ENCODE results near the gene TAS2R38.

The TAS2R38 gene

GRCh38 chr7:141976524-141977245 is 3.1 kb upstream of the TAS2R38 start:
- in situ Hi-C loops (cut with MboI; ENCODE audit: low sequenced_read_pairs): no loop called here

DNA sequence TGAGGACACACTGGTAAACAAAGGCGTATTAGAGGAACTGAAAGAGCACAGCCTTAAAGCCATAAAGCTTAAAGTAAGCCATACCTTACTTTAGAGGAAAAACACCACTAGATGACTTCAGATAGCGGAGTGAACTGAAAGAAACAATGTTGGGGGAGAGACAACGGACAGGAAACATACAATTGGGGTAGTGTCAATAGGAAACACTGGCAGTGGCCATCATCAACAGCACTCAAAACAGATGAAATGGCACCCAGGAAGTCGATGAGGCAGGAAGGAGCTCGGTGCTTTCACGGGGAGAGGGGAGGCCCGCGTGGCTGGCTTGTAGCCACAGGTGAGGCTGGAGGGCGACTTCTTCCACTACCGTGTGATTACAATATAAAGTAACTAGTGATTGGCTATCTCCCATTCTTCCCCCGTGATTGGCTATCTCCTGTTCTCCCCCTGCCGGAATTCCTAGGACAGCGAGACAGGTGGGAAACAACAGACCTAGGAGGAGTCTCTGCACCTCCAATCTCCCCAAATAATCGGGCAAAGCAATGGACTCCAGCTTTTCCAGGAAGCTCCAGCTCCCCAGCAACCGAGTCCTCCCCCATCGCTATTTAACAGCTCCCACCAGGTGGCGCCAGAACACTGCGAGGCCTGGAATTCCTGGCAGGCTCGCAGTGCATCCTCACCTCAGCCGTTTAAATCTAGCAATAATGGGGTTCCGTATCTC is 2.4 kb upstream of the TAS2R38 start:
- in situ Hi-C loops (cut with MboI; ENCODE audit: low sequenced_read_pairs): no loop called here

DNA sequence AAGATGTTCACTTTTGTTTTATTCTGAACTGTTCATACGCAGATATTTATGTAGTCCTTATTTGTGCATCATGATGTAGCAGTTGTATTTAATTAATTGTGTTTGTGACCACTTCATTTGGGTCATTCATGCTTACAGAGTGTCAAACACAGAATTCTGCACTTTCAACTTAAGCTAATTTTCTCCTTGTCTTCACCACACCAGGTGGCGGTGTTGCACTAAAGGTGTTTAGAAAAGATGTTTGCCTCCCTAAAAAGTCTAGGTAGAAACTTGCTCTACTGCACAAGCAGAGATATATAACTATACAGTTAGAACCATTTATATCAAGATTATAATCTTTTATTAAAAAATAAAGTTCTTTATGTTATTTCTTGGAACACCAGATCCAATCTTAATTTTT is 1.3 kb upstream of the TAS2R38 start:
- in situ Hi-C loops (cut with MboI; ENCODE audit: low sequenced_read_pairs): loop anchor here (25.0 kb wide), 1 partner anchor 212 kb away; no protein-coding TSS in a partner anchor

DNA sequence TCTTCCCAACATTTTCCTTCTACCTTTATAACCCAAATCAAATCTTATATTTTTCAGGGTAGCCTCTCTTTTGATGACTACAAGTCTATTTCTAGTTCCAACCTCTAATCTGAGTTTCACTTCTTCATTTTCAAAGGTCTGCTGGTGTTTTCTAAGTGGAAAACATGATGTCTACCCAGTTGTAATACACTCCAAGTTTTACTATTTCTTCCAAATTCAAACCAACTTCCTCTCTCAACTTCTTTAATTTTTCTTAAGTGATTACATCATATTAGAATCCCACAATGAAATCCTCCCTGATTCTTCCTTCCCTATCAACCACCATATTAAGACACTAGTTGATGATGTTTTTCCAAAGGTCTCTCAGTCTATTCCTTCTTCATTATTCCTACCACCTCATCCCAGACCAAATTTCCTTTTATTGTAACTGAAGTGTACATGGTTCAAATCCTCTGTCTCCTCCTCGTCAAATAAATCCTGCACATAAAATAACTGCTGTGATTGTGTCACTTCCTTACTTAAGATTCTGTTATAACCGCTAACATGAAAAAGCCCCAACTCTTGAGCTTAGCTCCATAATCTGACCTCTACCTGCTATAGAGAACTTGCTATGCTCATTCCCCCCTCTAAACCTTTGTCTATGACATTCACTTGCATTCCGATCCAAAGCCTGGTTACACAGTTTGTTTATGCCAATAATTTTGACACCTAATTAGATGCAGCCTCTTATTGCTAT is 12.7 kb downstream of the TAS2R38 start:
- in situ Hi-C loops (cut with MboI; ENCODE audit: low sequenced_read_pairs): loop anchor here (25.0 kb wide), 1 partner anchor 226 kb away; no protein-coding TSS in a partner anchor

DNA sequence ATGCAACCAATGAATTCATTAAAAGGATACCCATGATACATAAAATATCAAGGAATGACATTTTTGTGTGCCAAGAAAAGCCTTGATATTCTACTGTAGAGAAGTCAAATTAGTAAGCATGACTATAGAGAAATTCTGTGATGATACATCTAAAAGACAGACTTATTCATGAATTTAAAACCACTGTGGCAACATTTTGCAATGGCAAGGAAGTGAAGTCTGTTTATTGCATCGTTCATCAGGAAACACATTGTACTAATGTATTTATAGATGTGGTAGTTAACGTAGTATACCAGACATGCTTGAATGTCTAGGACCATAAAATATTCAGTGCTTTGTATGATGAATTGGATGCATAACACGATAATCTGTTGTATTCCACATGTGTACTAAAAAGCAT is 17.5 kb downstream of the TAS2R38 start:
- in situ Hi-C loops (cut with MboI; ENCODE audit: low sequenced_read_pairs): loop anchor here (25.0 kb wide), 1 partner anchor 231 kb away; no protein-coding TSS in a partner anchor

- in situ Hi-C loops (cut with MboI; ENCODE audit: low sequenced_read_pairs): loop anchor here (25.0 kb wide), 1 partner anchor 233 kb away; no protein-coding TSS in a partner anchor
Observed at GRCh38 chr7:141954334-141954733, 19.2 kb downstream of the TAS2R38 start.

- in situ Hi-C loops (cut with MboI; ENCODE audit: low sequenced_read_pairs): loop anchor here (25.0 kb wide), 1 partner anchor 235 kb away; no protein-coding TSS in a partner anchor
Observed at GRCh38 chr7:141952461-141952860, 21.1 kb downstream of the TAS2R38 start.

GRCh38 chr7:141950806-141951205 is 22.8 kb downstream of the TAS2R38 start:
- in situ Hi-C loops (cut with MboI; ENCODE audit: low sequenced_read_pairs): loop anchor here (25.0 kb wide), 1 partner anchor 236 kb away; no protein-coding TSS in a partner anchor

DNA sequence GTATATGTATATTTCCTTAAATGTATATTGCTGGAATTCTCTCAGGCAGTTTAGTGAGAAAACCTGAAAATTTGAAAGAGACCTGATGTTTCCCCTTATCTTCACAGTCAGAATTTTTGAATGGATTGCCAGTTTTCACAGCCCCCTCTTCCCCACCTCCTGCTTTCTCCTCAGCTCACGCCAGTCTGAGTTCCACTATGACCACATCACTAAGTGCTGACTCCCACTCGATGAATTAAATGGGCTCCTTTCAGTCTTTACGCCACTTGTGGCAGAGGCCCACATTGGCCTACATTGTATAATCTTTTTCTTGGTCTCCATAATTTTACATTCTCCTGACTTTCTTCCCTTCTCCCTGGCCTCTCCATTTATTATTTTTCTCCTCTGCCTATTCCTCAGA is 23.7 kb downstream of the TAS2R38 start:
- in situ Hi-C loops (cut with MboI; ENCODE audit: low sequenced_read_pairs): loop anchor here (25.0 kb wide), 1 partner anchor 237 kb away; no protein-coding TSS in a partner anchor

GRCh38 chr7:141949451-141949850 is 24.1 kb downstream of the TAS2R38 start:
- in situ Hi-C loops (cut with MboI; ENCODE audit: low sequenced_read_pairs): no loop called here

GRCh38 chr7:141949021-141949420 is 24.6 kb downstream of the TAS2R38 start:
- in situ Hi-C loops (cut with MboI; ENCODE audit: low sequenced_read_pairs): no loop called here

DNA sequence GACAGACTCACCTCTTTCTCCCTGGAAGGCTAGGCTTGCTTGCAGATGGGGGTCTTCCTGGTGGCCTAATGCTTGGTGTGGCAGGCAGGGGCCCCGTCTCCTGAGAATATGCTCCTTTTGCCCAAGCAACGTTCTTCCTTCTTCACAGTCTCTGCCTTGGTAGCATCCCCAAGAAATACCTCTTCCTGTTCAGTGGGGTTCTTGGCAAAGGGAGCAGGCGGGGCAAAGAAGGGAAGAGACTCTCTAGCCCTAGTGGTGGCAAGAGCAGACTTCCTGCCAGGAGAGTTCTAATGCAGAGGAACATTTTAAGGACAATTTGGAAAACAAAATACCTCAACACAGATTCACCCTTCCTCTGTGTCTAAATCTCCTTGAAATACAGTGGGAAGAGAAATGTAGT is 26.8 kb downstream of the TAS2R38 start, which contains the start of gene CLEC5A:
CLEC5A (minus strand) TSS at position 179 of the 400 bp plus-strand sequence. CDS start 682 bp downstream, outside the sequence.
- in situ Hi-C loops (cut with MboI; ENCODE audit: low sequenced_read_pairs): no loop called here

- in situ Hi-C loops (cut with MboI; ENCODE audit: low sequenced_read_pairs): no loop called here
Observed at GRCh38 chr7:141945356-141945755, 28.2 kb downstream of the TAS2R38 start.

DNA sequence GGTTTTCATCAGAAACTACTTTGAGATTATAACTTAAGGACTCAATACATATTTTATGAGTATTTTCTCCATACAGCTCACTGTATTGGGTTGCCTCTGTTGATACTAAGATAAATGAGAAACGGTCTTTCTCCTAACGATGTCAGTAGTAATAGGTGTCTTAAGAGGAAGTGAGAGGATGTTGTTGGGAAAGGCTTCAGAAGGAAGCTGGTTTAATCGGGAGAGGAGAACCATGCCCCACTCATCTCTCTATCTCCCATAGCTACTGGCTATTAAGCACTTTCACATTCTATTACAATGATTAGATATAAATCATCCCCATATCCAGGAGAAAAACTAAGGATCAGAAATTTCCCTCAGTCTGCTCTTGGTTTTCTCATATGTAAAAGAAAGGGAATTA is 28.8 kb downstream of the TAS2R38 start:
- in situ Hi-C loops (cut with MboI; ENCODE audit: low sequenced_read_pairs): no loop called here

DNA sequence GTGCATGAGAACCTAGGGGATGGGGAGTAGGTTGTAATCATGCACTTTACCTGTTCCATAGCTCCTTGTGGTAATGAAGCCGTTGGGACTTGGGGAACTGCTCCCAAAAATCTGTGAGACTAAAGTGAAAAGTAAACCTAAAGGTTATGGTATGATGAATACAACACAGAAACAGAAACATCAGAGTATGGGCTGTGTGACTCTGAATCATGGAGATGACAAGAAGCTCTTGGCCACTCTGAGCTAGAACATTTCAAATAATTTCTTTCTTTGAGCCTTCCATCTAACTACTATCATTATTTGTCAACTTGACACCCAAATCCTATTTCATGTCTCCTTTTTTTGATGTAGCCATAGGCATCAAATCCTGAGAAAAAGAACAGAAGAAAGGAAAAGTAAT is 29.7 kb downstream of the TAS2R38 start:
- in situ Hi-C loops (cut with MboI; ENCODE audit: low sequenced_read_pairs): no loop called here

DNA sequence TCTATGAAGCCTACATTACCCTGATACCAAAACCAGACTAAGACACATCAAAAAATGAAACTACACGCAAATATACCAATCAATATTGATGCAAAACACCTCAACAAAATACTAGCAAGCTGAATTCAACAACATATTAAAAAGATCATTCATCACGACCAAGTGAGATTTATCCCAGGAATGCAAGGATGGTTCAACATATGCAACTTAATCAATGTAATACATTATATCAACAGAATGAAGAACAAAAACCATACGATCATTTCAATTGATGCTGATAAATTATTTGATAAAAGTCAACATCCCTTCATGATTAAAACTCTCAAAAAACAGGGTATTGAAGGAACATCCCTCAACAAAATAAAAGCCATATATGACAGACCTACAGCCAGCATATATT is 32.5 kb downstream of the TAS2R38 start:
- in situ Hi-C loops (cut with MboI; ENCODE audit: low sequenced_read_pairs): no loop called here

- in situ Hi-C loops (cut with MboI; ENCODE audit: low sequenced_read_pairs): no loop called here
Observed at GRCh38 chr7:141930211-141930610, 43.4 kb downstream of the TAS2R38 start.

DNA sequence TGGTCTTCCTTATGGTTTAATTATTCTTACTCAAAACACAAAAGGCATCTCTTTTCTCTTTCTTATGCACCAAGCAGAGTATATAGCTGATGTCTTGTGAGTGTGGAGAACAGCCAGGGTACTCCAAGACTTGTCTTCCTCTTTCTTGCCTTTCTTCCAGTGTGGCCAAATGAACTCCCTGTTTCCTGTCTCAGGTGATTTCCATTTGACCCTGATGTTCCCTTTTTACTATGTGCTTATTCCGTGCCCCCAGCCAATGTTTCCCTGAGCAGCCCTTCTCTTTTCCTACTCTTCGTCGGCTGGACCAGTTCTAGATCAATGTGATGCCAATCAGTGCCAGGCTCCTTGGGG is 44.8 kb downstream of the TAS2R38 start:
- in situ Hi-C loops (cut with MboI; ENCODE audit: low sequenced_read_pairs): no loop called here

DNA sequence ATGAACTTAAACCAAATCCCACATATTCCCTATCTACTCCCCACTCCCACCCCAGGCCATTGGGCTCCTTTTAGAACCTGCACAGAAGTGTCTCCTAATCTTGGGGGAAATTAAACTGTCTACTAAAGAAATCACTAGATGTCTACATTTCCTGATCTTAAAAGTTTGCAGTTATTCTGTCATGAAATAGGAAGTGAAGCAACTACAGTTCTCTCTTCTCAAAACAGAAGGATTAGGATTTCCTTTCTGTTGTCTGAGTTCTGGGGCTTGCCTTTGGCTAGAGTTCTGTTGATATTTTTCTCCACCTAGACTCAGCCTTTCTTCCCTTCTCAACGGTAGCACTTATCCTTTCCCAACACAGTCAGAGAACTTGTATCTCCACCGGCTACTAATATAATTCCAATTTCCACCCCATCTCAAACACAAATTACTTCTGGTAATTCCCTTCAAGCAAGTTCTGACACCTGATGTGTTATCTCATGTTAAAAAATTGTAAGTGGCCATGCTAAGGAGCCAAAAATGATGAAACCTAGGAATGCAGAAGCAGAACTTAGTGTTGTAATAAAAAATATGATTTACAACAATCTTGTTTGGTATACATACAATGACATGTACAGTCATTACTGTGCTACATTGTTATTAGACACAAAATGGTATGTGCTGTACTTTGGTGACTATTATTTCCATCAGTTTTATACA is 45.3 kb downstream of the TAS2R38 start:
- in situ Hi-C loops (cut with MboI; ENCODE audit: low sequenced_read_pairs): no loop called here
